Heart left ventricle (tissue), 16 donors: ENCODE results near the gene AJAP1. TPM values are rescaled to one million over a fixed set of nuclear protein-coding genes. Genes with fewer than 3 reads are reported as not detected.

Experiments
- ATAC-seq, 4 donors: fragments of 200-7000 bp; cut with Tn5 transposase; one replicate each; pipeline ENCODE4 v1.9.1; 2020 to 2022; ENCODE audit warnings: moderate library complexity in 4 of 4, mild to moderate bottlenecking in 3 of 4, moderate number of reproducible peaks in 1 of 4
- DNase-seq, 5 donors: peaks; one replicate each; pipeline ENCODE4 v3.0.0-alpha.2; 2020
- H3K27ac ChIP-seq, 12 donors: fragments of 200-600 bp; sonication (generic) in 4 of 12; one replicate each; pipeline versions ENCODE4 v1.5.0 to v1.8.0; 2016 to 2022; ENCODE audit warnings: mild to moderate bottlenecking in 2 of 12
- H3K27me3 ChIP-seq, 9 donors: fragments of 200-600 bp; sonication (generic) in 2 of 9; one replicate each; pipeline versions ENCODE4 v1.5.1 to v1.8.0; 2016 to 2022; ENCODE audit warnings: mild to moderate bottlenecking in 3 of 9
- H3K36me3 ChIP-seq, 9 donors: fragments of 200-600 bp; sonication (generic) in 2 of 9; one replicate each; pipeline versions ENCODE4 v1.5.0 to v1.8.0; 2018 to 2022; ENCODE audit warnings: mild to moderate bottlenecking in 2 of 9
- H3K4me1 ChIP-seq, 12 donors: fragments of 200-600 bp; sonication (generic) in 4 of 12; one replicate each; pipeline versions ENCODE4 v1.5.0 to v1.8.0; 2016 to 2022; ENCODE audit warnings: mild to moderate bottlenecking in 3 of 12
- H3K4me3 ChIP-seq, 12 donors: fragments of 200-600 bp; sonication (generic) in 4 of 12; one replicate each; pipeline versions ENCODE4 v1.5.0 to v1.8.0; 2017 to 2022; ENCODE audit warnings: mild to moderate bottlenecking in 9 of 12, moderate library complexity in 4 of 12
- H3K9me3 ChIP-seq, 12 donors: fragments of 200-600 bp; sonication (generic) in 4 of 12; one replicate each; pipeline versions ENCODE4 v1.5.0 to v1.8.0; 2016 to 2022; ENCODE audit warnings: mild to moderate bottlenecking in 1 of 12
- POLR2A ChIP-seq, 2 donors: fragments of 450-650 bp; IDR thresholded peaks; one replicate each; pipeline ENCODE4 v1.6.1; 2017; ENCODE audit warnings: antibody characterized with exemption in 2 of 2, mild to moderate bottlenecking in 2 of 2, moderate library complexity in 2 of 2
- WGBS, 4 donors: extraction: QIAGEN DNeasy Blood & Tissue Kit in 2 of 4; methylation state at CpG; one replicate each; pipeline versions ENCODE4 v1.1.5 to v1.1.7; 2013 to 2018; 5-methylcytosine and 5-hydroxymethylcytosine counted together
- intact Hi-C, 10 donors: fragments of 100-400 bp; cut with DNase I; formaldehyde crosslinking; loops; one replicate each; pipeline versions ENCODE4 v1.11.1 to v1.14.2; 2022
- polyA plus RNA-seq, 2 donors: library from polyadenylated mRNA; stranded (reverse); fragments of 200-250 nt; gene quantifications; one replicate each; pipeline ENCODE4 v1.2.3, GENCODE V29; 2013
- total RNA-seq, 9 donors: library from RNA; depleted of rRNA in 2 of 9; stranded (reverse); fragments of >200 nt in 2 of 9; fragmentation: NEBNext Ultra II Directional in 3 of 9; extraction: Animal tissue kit (Norgen Biotek cat#: 25700) in 3 of 9; gene quantifications; one replicate each; pipeline versions ENCODE4 v1.1.0 to v1.2.4, GENCODE V29; 2016 to 2023
- TF ChIP-seq, protein P1 (sequence below), 12 donors: fragments of 200-600 bp; sonication (generic) in 4 of 12; IDR thresholded peaks; one replicate each; pipeline versions ENCODE4 v1.5.0 to v1.8.0; 2018 to 2022; ENCODE audit warnings: antibody characterized with exemption in 12 of 12, mild to moderate bottlenecking in 5 of 12
- donor health status: ischemic (EF 13 %, LVEDD 7.1; RV severe dilation, severe dysfunction).
- donor health status: healthy with polysubstance abuse.
- donor health status: DM: no; HTN: yes; CAD: no.
- donor health status: DM: no; HTN: no; CAD: no.
- donor health status: ischemic (EF 25% LVEDD 6.9; RV normal size, moderate dysfunction).
- donor health status: ischemic (EF 25% LVEDD 5.7; RV mildly dilated, moderate dysfunction).
- donor health status: healthy.
- donor health status: DM: yes; HTN: yes; CAD: no.
- donor health status: ischemic (EF 35%, LVEDD 5.7; RV mildly dilated, moderate dysfunction).
- donor health status: nonischemic (EF 11% LVEDD 7.7; RV severe dilation, severe dysfunction).
- donor health status: DM: yes; HTN: yes; CAD: no.
- donor health status: PGD.
- donor health status: ischemic (EF 29% LVEDD 5.4; RV normal size, mild dysfunction).
- donor health status: nonischemic (EF 23%, LVEDD 6.1; RV moderate dilation, normal function).

Gene AJAP1
- total and polyA plus RNA-seq, 11 donors, result 0.01 to 0.67 (median 0.07) TPM; not detected in 2

GRCh38 chr1:4716406-4716805, 62.0 kb downstream of the AJAP1 start:
- Histone ChIP-seq H3K4me1 (peaks cover 0 to 4% (median 0%) of the 10 kb centered on the region in 12 donors), H3K4me3 (no peak overlapping the region), H3K9me3 (peaks cover 0 to 14% (median 0%) of the 10 kb centered on the region in 12 donors), H3K36me3 (no peaks in the 10 kb centered on the region), H3K27ac (no peak overlapping the region), H3K27me3 (peaks cover 0 to 30% (median 9%) of the 10 kb centered on the region in 9 donors)
- intact Hi-C loops, result no loop called here
- TF ChIP-seq, protein P1, sequence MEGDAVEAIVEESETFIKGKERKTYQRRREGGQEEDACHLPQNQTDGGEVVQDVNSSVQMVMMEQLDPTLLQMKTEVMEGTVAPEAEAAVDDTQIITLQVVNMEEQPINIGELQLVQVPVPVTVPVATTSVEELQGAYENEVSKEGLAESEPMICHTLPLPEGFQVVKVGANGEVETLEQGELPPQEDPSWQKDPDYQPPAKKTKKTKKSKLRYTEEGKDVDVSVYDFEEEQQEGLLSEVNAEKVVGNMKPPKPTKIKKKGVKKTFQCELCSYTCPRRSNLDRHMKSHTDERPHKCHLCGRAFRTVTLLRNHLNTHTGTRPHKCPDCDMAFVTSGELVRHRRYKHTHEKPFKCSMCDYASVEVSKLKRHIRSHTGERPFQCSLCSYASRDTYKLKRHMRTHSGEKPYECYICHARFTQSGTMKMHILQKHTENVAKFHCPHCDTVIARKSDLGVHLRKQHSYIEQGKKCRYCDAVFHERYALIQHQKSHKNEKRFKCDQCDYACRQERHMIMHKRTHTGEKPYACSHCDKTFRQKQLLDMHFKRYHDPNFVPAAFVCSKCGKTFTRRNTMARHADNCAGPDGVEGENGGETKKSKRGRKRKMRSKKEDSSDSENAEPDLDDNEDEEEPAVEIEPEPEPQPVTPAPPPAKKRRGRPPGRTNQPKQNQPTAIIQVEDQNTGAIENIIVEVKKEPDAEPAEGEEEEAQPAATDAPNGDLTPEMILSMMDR (IDR thresholded peaks at IDR 0.05), result no peak
- TF ChIP-seq POLR2A (IDR thresholded peaks at IDR 0.05), result no peak
- DNase-seq, result no peak
- no peak for ATAC-seq

- WGBS, 4 donors, result 69 to 87% (median 73%) methylated on average over 4 to 5 of the region's 5 CpGs
- no peak for TF ChIP-seq POLR2A (IDR thresholded peaks at IDR 0.05)
- TF ChIP-seq, protein P1 (IDR thresholded peaks at IDR 0.05), result no peak
- no peak for DNase-seq
- peaks cover 0 to 21% (median 0%) of the 10 kb centered on the region in 9 donors for H3K27me3 ChIP-seq
- no peak overlapping the region for H3K27ac ChIP-seq
- H3K36me3 ChIP-seq, result no peaks in the 10 kb centered on the region
- ATAC-seq, result no peak
- intact Hi-C loops, result no loop called here
- peaks cover 0 to 14% (median 0%) of the 10 kb centered on the region in 12 donors for H3K9me3 ChIP-seq
- H3K4me3 ChIP-seq, result no peak overlapping the region
- no peaks in the 10 kb centered on the region for H3K4me1 ChIP-seq
These were observed 63.7 kb downstream of the AJAP1 start for GRCh38 chr1:4718071-4718470.

- ATAC-seq (no peak), DNase-seq (no peak)
- H3K4me1 ChIP-seq, result no peaks in the 10 kb centered on the region
- H3K27me3 ChIP-seq, result peaks cover 0 to 30% (median 0%) of the 10 kb centered on the region in 9 donors
- H3K36me3 ChIP-seq, result no peaks in the 10 kb centered on the region
- H3K27ac ChIP-seq, result no peak overlapping the region
- 53 to 67% (median 65%) methylated on average over 10 of the region's 10 CpGs for WGBS, 4 donors
- no peak for TF ChIP-seq POLR2A (IDR thresholded peaks at IDR 0.05)
- TF ChIP-seq, protein P1 (IDR thresholded peaks at IDR 0.05), result no peak
- H3K9me3 ChIP-seq, result no peaks in the 10 kb centered on the region
- intact Hi-C loops, result no loop called here
- no peak overlapping the region for H3K4me3 ChIP-seq
These were observed 68.7 kb downstream of the AJAP1 start for GRCh38 chr1:4723106-4723505.

- Histone ChIP-seq H3K36me3 (no peaks in the 10 kb centered on the region), H3K9me3 (no peaks in the 10 kb centered on the region), H3K27ac (no peak overlapping the region), H3K27me3 (peaks cover 0 to 30% (median 0%) of the 10 kb centered on the region in 9 donors), H3K4me1 (no peaks in the 10 kb centered on the region), H3K4me3 (no peak overlapping the region)
- intact Hi-C loops, result no loop called here
- ATAC-seq (no peak), DNase-seq (no peak)
- TF ChIP-seq, protein P1 (IDR thresholded peaks at IDR 0.05), result no peak
- no peak for TF ChIP-seq POLR2A (IDR thresholded peaks at IDR 0.05)
- WGBS, 4 donors, result 88 to 94% (median 89%) methylated on average over 12 of the region's 12 CpGs
These were observed 69.6 kb downstream of the AJAP1 start for GRCh38 chr1:4724001-4724400.
